ENCODE data around the gene C10orf90. TPM values are rescaled to one million over a fixed set of nuclear protein-coding genes. Genes with fewer than 3 reads are reported as not detected.

The C10orf90 gene
- total RNA-seq, 1 donor = not detected

- no peak for DNase-seq (ENCODE audit: low read depth)
- TF ChIP-seq CTCF (IDR thresholded peaks at IDR 0.05; ENCODE audit: insufficient read depth, low read depth, low read length) = no peak
- H3K4me3 ChIP-seq (ENCODE audit: low read depth, low read length) = no peak overlapping the region
Measured at GRCh38 chr10:126470991-126471390, 199.5 kb downstream of the C10orf90 start.

- no peak for DNase-seq (ENCODE audit: low read depth)
- no peak for TF ChIP-seq CTCF (IDR thresholded peaks at IDR 0.05; ENCODE audit: insufficient read depth, low read depth, low read length)
- no peak overlapping the region for H3K4me3 ChIP-seq (ENCODE audit: low read depth, low read length)
Measured at GRCh38 chr10:126469692-126470091, 200.8 kb downstream of the C10orf90 start.

GRCh38 chr10:126468876-126469643 is 201.4 kb downstream of the C10orf90 start:
- H3K4me3 ChIP-seq (ENCODE audit: low read depth, low read length) = no peak overlapping the region
- TF ChIP-seq CTCF (IDR thresholded peaks at IDR 0.05; ENCODE audit: insufficient read depth, low read depth, low read length) = no peak
- DNase-seq (ENCODE audit: low read depth) = peak; percentile 49

GRCh38 chr10:126468467-126468866 is 202.0 kb downstream of the C10orf90 start:
- TF ChIP-seq CTCF (IDR thresholded peaks at IDR 0.05; ENCODE audit: insufficient read depth, low read depth, low read length) = no peak
- DNase-seq (ENCODE audit: low read depth) = no peak
- no peak overlapping the region for H3K4me3 ChIP-seq (ENCODE audit: low read depth, low read length)

- TF ChIP-seq CTCF (IDR thresholded peaks at IDR 0.05; ENCODE audit: insufficient read depth, low read depth, low read length) = no peak
- H3K4me3 ChIP-seq (ENCODE audit: low read depth, low read length) = no peak overlapping the region
- no peak for DNase-seq (ENCODE audit: low read depth)
Measured at GRCh38 chr10:126465771-126466170, 204.7 kb downstream of the C10orf90 start.

GRCh38 chr10:126463286-126463685 is 207.2 kb downstream of the C10orf90 start:
- no peak for DNase-seq (ENCODE audit: low read depth)
- no peak overlapping the region for H3K4me3 ChIP-seq (ENCODE audit: low read depth, low read length)
- no peak for TF ChIP-seq CTCF (IDR thresholded peaks at IDR 0.05; ENCODE audit: insufficient read depth, low read depth, low read length)

All from fibroblast of villous mesenchyme (primary cell).